ENCODE results near the gene ROR1.

ROR1 gene

DNA sequence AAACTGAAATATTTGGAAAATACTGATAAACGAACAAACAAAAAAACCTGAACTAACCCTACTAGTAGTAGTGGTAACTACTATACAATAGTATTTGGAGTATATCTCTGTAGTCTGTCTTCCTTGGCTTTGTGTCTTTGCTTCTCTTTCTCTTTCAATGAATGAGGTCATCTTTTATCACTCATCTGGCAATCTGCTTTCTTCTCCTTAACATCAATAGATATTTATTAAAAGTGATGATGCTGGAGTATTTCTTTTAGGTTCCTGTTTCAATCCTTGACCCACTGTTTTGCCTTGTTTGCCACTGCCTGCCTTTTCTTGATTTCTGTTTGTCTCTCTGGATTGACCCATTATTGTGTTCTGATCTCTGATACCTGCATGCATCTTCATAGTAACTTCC, 71.5 kb downstream of the ROR1 start:
- H3K9ac ChIP-seq (ENCODE audit: low read length): no peak overlapping the region
- no peak overlapping the region for H2BK5ac ChIP-seq (ENCODE audit: low read depth, low read length, poor library complexity, severe bottlenecking)
- H3K9me3 ChIP-seq (ENCODE audit: control insufficient read depth, low read length): no peaks in the 10 kb centered on the region
- no peak overlapping the region for H2BK12ac ChIP-seq (ENCODE audit: low read length in 2 of 2)
- no peak overlapping the region for H2BK15ac ChIP-seq (ENCODE audit: low read depth, poor library complexity, severe bottlenecking)
- no peak overlapping the region for H3K23ac ChIP-seq (ENCODE audit: low read length in 2 of 2)
- no peak overlapping the region for H3K4ac ChIP-seq (ENCODE audit: low read depth in 1 of 2, low read length in 2 of 2)
- H3K18ac ChIP-seq (ENCODE audit: low read depth in 1 of 2, low read length in 2 of 2): no peak overlapping the region
- H2AK5ac ChIP-seq (ENCODE audit: low read length, severe bottlenecking): no peak overlapping the region
- H2AFZ ChIP-seq (ENCODE audit: low read depth, low read length): no peak overlapping the region
- H3K4me3 ChIP-seq (ENCODE audit: insufficient read depth in 1 of 2, low read depth in 1 of 2, low read length in 2 of 2): no peak overlapping the region
- no peak overlapping the region for H2BK120ac ChIP-seq (ENCODE audit: low read depth, low read length)
- no peak overlapping the region for H3K14ac ChIP-seq (ENCODE audit: low read length in 2 of 2)
- no peak overlapping the region for H3K4me2 ChIP-seq (ENCODE audit: low read length, poor library complexity, severe bottlenecking)
- H3K4me1 ChIP-seq (ENCODE audit: control insufficient read depth, insufficient read depth, low read depth, low read length): no peaks in the 10 kb centered on the region
- H3K36me3 ChIP-seq (ENCODE audit: control insufficient read depth in 1 of 2, insufficient read depth in 2 of 2, low read depth in 1 of 2, low read length in 2 of 2): no peaks in the 10 kb centered on the region
- DNase-seq: no peak
- WGBS: no CpG with 5 or more reads among the region's 1 CpG
- H3K27me3 ChIP-seq (ENCODE audit: control insufficient read depth in 1 of 2, insufficient read depth in 1 of 2, low read length in 2 of 2): no peaks in the 10 kb centered on the region
- H4K91ac ChIP-seq (ENCODE audit: low read length): no peak overlapping the region
- H3K27ac ChIP-seq (ENCODE audit: low read length, poor library complexity, severe bottlenecking): no peak overlapping the region
- peaks cover 22% of the 10 kb centered on the region for H3K79me1 ChIP-seq (replicated peaks; ENCODE audit: low read length, poor library complexity, severe bottlenecking)
- no peak overlapping the region for H4K8ac ChIP-seq (ENCODE audit: low read length)

DNA sequence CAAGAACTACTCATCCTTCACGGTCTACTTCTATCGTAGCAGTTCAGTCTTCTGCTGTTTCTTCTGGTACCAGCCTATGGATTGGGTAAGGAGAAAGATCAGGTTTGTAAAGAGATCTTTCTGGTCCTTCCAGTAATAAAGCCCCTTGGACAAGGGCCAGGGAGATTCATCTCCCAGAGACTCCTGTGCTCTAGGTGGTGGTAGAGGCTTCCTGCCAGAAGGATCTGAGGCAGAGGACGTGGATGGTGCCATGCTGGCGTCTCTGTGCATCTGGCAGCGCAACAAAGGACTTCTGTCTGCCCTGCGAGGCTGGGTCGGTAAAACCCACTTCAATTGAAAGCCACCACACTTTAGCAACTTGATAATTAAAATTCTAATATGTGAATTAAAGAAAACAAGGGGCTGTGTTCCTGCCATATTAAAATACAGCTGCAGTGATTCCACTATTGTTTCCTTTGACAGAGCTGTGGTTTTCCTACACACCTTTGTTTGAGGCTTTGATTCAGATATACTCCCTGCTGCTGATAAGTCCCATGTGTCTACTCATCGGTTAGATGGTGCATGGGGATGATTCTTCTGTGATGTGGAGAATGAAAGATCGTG, 73.6 kb downstream of the ROR1 start:
- Histone ChIP-seq H3K27ac (ENCODE audit: low read length, poor library complexity, severe bottlenecking) (no peak overlapping the region), H2AK5ac (ENCODE audit: low read length, severe bottlenecking) (no peak overlapping the region), H2BK15ac (ENCODE audit: low read depth, poor library complexity, severe bottlenecking) (no peak overlapping the region), H3K4ac (ENCODE audit: low read depth in 1 of 2, low read length in 2 of 2) (no peak overlapping the region), H3K4me2 (ENCODE audit: low read length, poor library complexity, severe bottlenecking) (no peak overlapping the region), H2BK120ac (ENCODE audit: low read depth, low read length) (no peak overlapping the region), H4K8ac (ENCODE audit: low read length) (no peak overlapping the region), H2BK12ac (ENCODE audit: low read length in 2 of 2) (no peak overlapping the region), H3K14ac (ENCODE audit: low read length in 2 of 2) (no peak overlapping the region), H3K4me1 (ENCODE audit: control insufficient read depth, insufficient read depth, low read depth, low read length) (no peaks in the 10 kb centered on the region), H3K9me3 (ENCODE audit: control insufficient read depth, low read length) (no peaks in the 10 kb centered on the region), H3K36me3 (ENCODE audit: control insufficient read depth in 1 of 2, insufficient read depth in 2 of 2, low read depth in 1 of 2, low read length in 2 of 2) (no peaks in the 10 kb centered on the region), H2BK5ac (ENCODE audit: low read depth, low read length, poor library complexity, severe bottlenecking) (no peak overlapping the region), H3K9ac (ENCODE audit: low read length) (no peak overlapping the region), H4K91ac (ENCODE audit: low read length) (no peak overlapping the region), H3K79me1 (replicated peaks; ENCODE audit: low read length, poor library complexity, severe bottlenecking) (peaks cover 22% of the 10 kb centered on the region), H3K23ac (ENCODE audit: low read length in 2 of 2) (no peak overlapping the region), H3K18ac (ENCODE audit: low read depth in 1 of 2, low read length in 2 of 2) (no peak overlapping the region), H3K27me3 (ENCODE audit: control insufficient read depth in 1 of 2, insufficient read depth in 1 of 2, low read length in 2 of 2) (no peaks in the 10 kb centered on the region), H3K4me3 (ENCODE audit: insufficient read depth in 1 of 2, low read depth in 1 of 2, low read length in 2 of 2) (no peak overlapping the region), H2AFZ (ENCODE audit: low read depth, low read length) (no peak overlapping the region)
- no peak for DNase-seq
- WGBS: 98% methylated on average over 5 of the region's 9 CpGs

DNA sequence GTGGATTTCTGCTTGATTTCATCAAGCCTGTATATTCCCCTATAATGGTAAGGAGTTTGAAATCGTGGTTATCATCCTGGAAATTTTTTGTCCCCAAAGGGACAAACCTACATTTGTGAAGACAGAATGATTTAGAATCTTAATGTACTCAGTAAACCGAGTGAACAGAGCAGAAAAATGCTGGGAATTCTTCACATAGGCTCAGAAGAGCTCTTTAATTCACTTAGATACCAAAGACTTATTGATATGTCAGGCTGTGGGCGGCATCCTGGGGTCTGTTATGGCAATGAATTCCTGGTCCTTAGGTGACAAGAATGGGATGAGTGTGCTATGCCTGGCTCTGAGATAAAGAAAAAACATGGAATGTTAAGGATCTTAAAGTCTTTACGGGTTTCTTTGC, 74.9 kb downstream of the ROR1 start:
- H3K9ac ChIP-seq (ENCODE audit: low read length): no peak overlapping the region
- H3K4me1 ChIP-seq (ENCODE audit: control insufficient read depth, insufficient read depth, low read depth, low read length): no peaks in the 10 kb centered on the region
- H2AFZ ChIP-seq (ENCODE audit: low read depth, low read length): no peak overlapping the region
- H3K36me3 ChIP-seq (ENCODE audit: control insufficient read depth in 1 of 2, insufficient read depth in 2 of 2, low read depth in 1 of 2, low read length in 2 of 2): no peaks in the 10 kb centered on the region
- no peak overlapping the region for H3K4me3 ChIP-seq (ENCODE audit: insufficient read depth in 1 of 2, low read depth in 1 of 2, low read length in 2 of 2)
- 94% methylated on average over 2 of the region's 4 CpGs for WGBS
- DNase-seq: no peak
- H2BK12ac ChIP-seq (ENCODE audit: low read length in 2 of 2): no peak overlapping the region
- H3K4me2 ChIP-seq (ENCODE audit: low read length, poor library complexity, severe bottlenecking): no peak overlapping the region
- H3K27ac ChIP-seq (ENCODE audit: low read length, poor library complexity, severe bottlenecking): no peak overlapping the region
- H4K91ac ChIP-seq (ENCODE audit: low read length): no peak overlapping the region
- H3K18ac ChIP-seq (ENCODE audit: low read depth in 1 of 2, low read length in 2 of 2): no peak overlapping the region
- H3K23ac ChIP-seq (ENCODE audit: low read length in 2 of 2): no peak overlapping the region
- peaks cover 12% of the 10 kb centered on the region for H3K79me1 ChIP-seq (replicated peaks; ENCODE audit: low read length, poor library complexity, severe bottlenecking)
- no peak overlapping the region for H3K14ac ChIP-seq (ENCODE audit: low read length in 2 of 2)
- H2BK120ac ChIP-seq (ENCODE audit: low read depth, low read length): no peak overlapping the region
- H2BK5ac ChIP-seq (ENCODE audit: low read depth, low read length, poor library complexity, severe bottlenecking): no peak overlapping the region
- H3K4ac ChIP-seq (ENCODE audit: low read depth in 1 of 2, low read length in 2 of 2): no peak overlapping the region
- no peaks in the 10 kb centered on the region for H3K9me3 ChIP-seq (ENCODE audit: control insufficient read depth, low read length)
- H3K27me3 ChIP-seq (ENCODE audit: control insufficient read depth in 1 of 2, insufficient read depth in 1 of 2, low read length in 2 of 2): no peaks in the 10 kb centered on the region
- no peak overlapping the region for H4K8ac ChIP-seq (ENCODE audit: low read length)
- no peak overlapping the region for H2AK5ac ChIP-seq (ENCODE audit: low read length, severe bottlenecking)
- H2BK15ac ChIP-seq (ENCODE audit: low read depth, poor library complexity, severe bottlenecking): no peak overlapping the region

DNA sequence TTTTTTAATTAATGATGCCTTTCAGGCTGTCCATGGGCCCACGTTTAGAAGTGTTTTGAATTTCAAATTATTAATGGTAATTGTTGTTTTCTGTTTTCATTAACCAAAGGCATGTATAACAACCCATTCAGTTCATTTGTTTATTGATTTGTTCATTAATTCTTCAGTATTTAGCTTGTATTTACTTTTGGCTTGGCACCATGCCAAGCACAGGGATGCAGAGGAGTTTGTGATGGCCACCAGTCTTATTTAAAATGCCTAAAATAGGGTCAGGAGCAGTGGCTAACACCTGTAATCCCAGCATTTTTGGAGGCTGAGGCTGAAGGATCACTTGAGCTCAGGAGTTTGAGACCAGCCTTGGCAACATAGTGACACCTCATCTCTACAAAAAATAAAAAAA, 75.3 kb downstream of the ROR1 start:
- no peak overlapping the region for H2BK5ac ChIP-seq (ENCODE audit: low read depth, low read length, poor library complexity, severe bottlenecking)
- H2BK120ac ChIP-seq (ENCODE audit: low read depth, low read length): no peak overlapping the region
- no peaks in the 10 kb centered on the region for H3K4me1 ChIP-seq (ENCODE audit: control insufficient read depth, insufficient read depth, low read depth, low read length)
- H2AK5ac ChIP-seq (ENCODE audit: low read length, severe bottlenecking): no peak overlapping the region
- no peak overlapping the region for H3K9ac ChIP-seq (ENCODE audit: low read length)
- no peak overlapping the region for H3K4ac ChIP-seq (ENCODE audit: low read depth in 1 of 2, low read length in 2 of 2)
- no peak overlapping the region for H3K4me3 ChIP-seq (ENCODE audit: insufficient read depth in 1 of 2, low read depth in 1 of 2, low read length in 2 of 2)
- no peak overlapping the region for H2BK15ac ChIP-seq (ENCODE audit: low read depth, poor library complexity, severe bottlenecking)
- no peaks in the 10 kb centered on the region for H3K9me3 ChIP-seq (ENCODE audit: control insufficient read depth, low read length)
- no peak overlapping the region for H4K8ac ChIP-seq (ENCODE audit: low read length)
- no CpG with 5 or more reads among the region's 1 CpG for WGBS
- H4K91ac ChIP-seq (ENCODE audit: low read length): no peak overlapping the region
- no peak for DNase-seq
- H2BK12ac ChIP-seq (ENCODE audit: low read length in 2 of 2): no peak overlapping the region
- H3K18ac ChIP-seq (ENCODE audit: low read depth in 1 of 2, low read length in 2 of 2): no peak overlapping the region
- no peak overlapping the region for H3K14ac ChIP-seq (ENCODE audit: low read length in 2 of 2)
- H3K79me1 ChIP-seq (replicated peaks; ENCODE audit: low read length, poor library complexity, severe bottlenecking): peaks cover 11% of the 10 kb centered on the region
- no peaks in the 10 kb centered on the region for H3K36me3 ChIP-seq (ENCODE audit: control insufficient read depth in 1 of 2, insufficient read depth in 2 of 2, low read depth in 1 of 2, low read length in 2 of 2)
- H3K27ac ChIP-seq (ENCODE audit: low read length, poor library complexity, severe bottlenecking): no peak overlapping the region
- no peak overlapping the region for H3K23ac ChIP-seq (ENCODE audit: low read length in 2 of 2)
- no peak overlapping the region for H3K4me2 ChIP-seq (ENCODE audit: low read length, poor library complexity, severe bottlenecking)
- H3K27me3 ChIP-seq (ENCODE audit: control insufficient read depth in 1 of 2, insufficient read depth in 1 of 2, low read length in 2 of 2): no peaks in the 10 kb centered on the region
- H2AFZ ChIP-seq (ENCODE audit: low read depth, low read length): no peak overlapping the region
